ENCODE measurements around the gene LRP3. TPM values are rescaled to one million over a fixed set of nuclear protein-coding genes. Genes with fewer than 3 reads are reported as not detected.

Gene LRP3
- total RNA-seq, 4 donors from 2014 or later = 5.5 to 17.2 (median 8.9) TPM

- no peaks in the 10 kb centered on the region for H3K27me3 ChIP-seq
- DNase-seq = no peak
- no peak overlapping the region for H3K4me3 ChIP-seq
- 81 to 85% methylated on average over 11 to 26 of the region's 30 CpGs for WGBS, 2 donors
- peaks cover 0 to under 1% (median 0%) of the 10 kb centered on the region in 3 donors for H3K36me3 ChIP-seq
- TF ChIP-seq POLR2A (IDR thresholded peaks at IDR 0.05) (no peak), CTCF (IDR thresholded peaks at IDR 0.05) (no peak)
- H3K4me1 ChIP-seq = no peaks in the 10 kb centered on the region
- no peaks in the 10 kb centered on the region for H3K9me3 ChIP-seq
- no peak overlapping the region for H3K27ac ChIP-seq
- intact Hi-C loops (cut with DNase I) = no loop called here
Measured at GRCh38 chr19:33212436-33213172, 18.5 kb downstream of the LRP3 start.

- Histone ChIP-seq H3K4me3 (no peak overlapping the region), H3K4me1 (no peaks in the 10 kb centered on the region), H3K36me3 (no peaks in the 10 kb centered on the region), H3K27ac (no peak overlapping the region), H3K9me3 (no peaks in the 10 kb centered on the region), H3K27me3 (peaks cover 0 to 4% (median 0%) of the 10 kb centered on the region in 4 donors)
- TF ChIP-seq CTCF (IDR thresholded peaks at IDR 0.05) (no peak), POLR2A (IDR thresholded peaks at IDR 0.05) (no peak)
- DNase-seq = no peak
- 33 to 54% methylated on average over 5 of the region's 6 CpGs for WGBS, 2 donors
- intact Hi-C loops (cut with DNase I) = no loop called here
Measured at GRCh38 chr19:33214596-33214995, 20.5 kb downstream of the LRP3 start.

- Histone ChIP-seq H3K4me3 (no peak overlapping the region), H3K36me3 (no peaks in the 10 kb centered on the region), H3K4me1 (no peaks in the 10 kb centered on the region), H3K9me3 (no peaks in the 10 kb centered on the region), H3K27me3 (peaks cover 0 to 12% (median 0%) of the 10 kb centered on the region in 4 donors), H3K27ac (no peak overlapping the region)
- no peak for DNase-seq
- 87 to 100% methylated on average over 1 to 4 of the region's 19 CpGs for WGBS, 2 donors
- intact Hi-C loops (cut with DNase I) = no loop called here
- TF ChIP-seq POLR2A (IDR thresholded peaks at IDR 0.05) (no peak), CTCF (IDR thresholded peaks at IDR 0.05) (no peak)
Measured at GRCh38 chr19:33215438-33216197, 21.5 kb downstream of the LRP3 start.

- TF ChIP-seq POLR2A (IDR thresholded peaks at IDR 0.05) = no peak
- no peak for TF ChIP-seq CTCF (IDR thresholded peaks at IDR 0.05)
- H3K4me1 ChIP-seq = no peaks in the 10 kb centered on the region
- 68 to 78% methylated on average over 5 to 6 of the region's 12 CpGs for WGBS, 2 donors
- H3K4me3 ChIP-seq = no peak overlapping the region
- no peak overlapping the region for H3K27ac ChIP-seq
- no peaks in the 10 kb centered on the region for H3K36me3 ChIP-seq
- H3K9me3 ChIP-seq = no peaks in the 10 kb centered on the region
- H3K27me3 ChIP-seq = peaks cover 0 to 19% (median 0%) of the 10 kb centered on the region in 4 donors
- no peak for DNase-seq
- intact Hi-C loops (cut with DNase I) = no loop called here
Measured at GRCh38 chr19:33216198-33216830, 22.2 kb downstream of the LRP3 start.

GRCh38 chr19:33217881-33218280 is 23.8 kb downstream of the LRP3 start:
- 80% methylated on average over 1 of the region's 8 CpGs; no CpG with 5 or more reads in 1 of the 2 donors for WGBS, 2 donors
- no peak overlapping the region for H3K27ac ChIP-seq
- no peaks in the 10 kb centered on the region for H3K36me3 ChIP-seq
- TF ChIP-seq CTCF (IDR thresholded peaks at IDR 0.05) (no peak), POLR2A (IDR thresholded peaks at IDR 0.05) (no peak)
- no peak for DNase-seq
- peaks cover 0 to 34% (median 0%) of the 10 kb centered on the region in 4 donors for H3K27me3 ChIP-seq
- no peaks in the 10 kb centered on the region for H3K9me3 ChIP-seq
- intact Hi-C loops (cut with DNase I) = no loop called here
- H3K4me3 ChIP-seq = no peak overlapping the region
- H3K4me1 ChIP-seq = no peaks in the 10 kb centered on the region
